GM23338 (cell line): ENCODE measurements around the gene PPM1H. TPM values are rescaled to one million over a fixed set of nuclear protein-coding genes. Genes with fewer than 3 reads are reported as not detected.

Source experiments
- ATAC-seq: fragments of 200-7000 bp; cut with Tn5 transposase; 3 replicates; pipeline ENCODE4 v1.9.1; 2020
- DNase-seq: peaks from one replicate; pipeline ENCODE4 v3.0.0-alpha.2; 2015; ENCODE audit warnings: low spot score
- H2AFZ ChIP-seq: fragments of 200-600 bp; sonication (generic); 2 replicates; pipeline ENCODE4 v1.8.0; 2016; ENCODE audit warnings: antibody characterized with exemption, mild to moderate bottlenecking, moderate library complexity
- H3F3A ChIP-seq: fragments of 200-600 bp; sonication (generic); replicated peaks from 2 replicates; pipeline ENCODE4 v1.8.0; 2017; ENCODE audit warnings: antibody characterized with exemption, mixed run types, low read depth
- H3K27ac ChIP-seq: fragments of 200-600 bp; sonication (generic); 2 replicates; pipeline ENCODE4 v1.6.1; 2016; ENCODE audit warnings: low read depth
- H3K27me3 ChIP-seq: fragments of 200-600 bp; sonication (generic); 2 replicates; pipeline ENCODE4 v1.8.0; 2016; ENCODE audit warnings: mild to moderate bottlenecking, mixed run types, moderate library complexity; ENCODE audit not compliant: insufficient read depth
- H3K36me3 ChIP-seq: fragments of 200-600 bp; sonication (generic); 2 replicates; pipeline ENCODE4 v1.8.0; 2016; ENCODE audit warnings: mild to moderate bottlenecking; ENCODE audit not compliant: insufficient read depth
- H3K4me1 ChIP-seq: fragments of 200-600 bp; sonication (generic); 2 replicates; pipeline ENCODE4 v1.8.0; 2016; ENCODE audit warnings: mild to moderate bottlenecking, moderate library complexity; ENCODE audit not compliant: insufficient read depth
- H3K4me2 ChIP-seq: fragments of 200-600 bp; sonication (generic); 2 replicates; pipeline ENCODE4 v1.7.1; 2017; ENCODE audit warnings: mixed run types
- H3K4me3 ChIP-seq: fragments of 200-600 bp; sonication (generic); 2 replicates; pipeline ENCODE4 v1.6.1; 2016; ENCODE audit warnings: mixed run types
- H3K79me2 ChIP-seq: fragments of 200-600 bp; sonication (generic); replicated peaks from 2 replicates; pipeline ENCODE4 v1.8.0; 2017; ENCODE audit warnings: mild to moderate bottlenecking; ENCODE audit not compliant: insufficient read depth
- H3K9me2 ChIP-seq: fragments of 200-600 bp; sonication (generic); 2 replicates; pipeline ENCODE4 v1.8.0; 2017; ENCODE audit not compliant: insufficient read depth
- H4K20me1 ChIP-seq: fragments of 200-600 bp; sonication (generic); replicated peaks from 2 replicates; pipeline ENCODE4 v1.8.0; 2017; ENCODE audit warnings: mild to moderate bottlenecking; ENCODE audit not compliant: insufficient read depth
- H3K27ac Mint-ChIP-seq: 2 replicates; pipeline ENCODE4 v1.8.0; 2020; ENCODE audit warnings: inconsistent platforms, mild to moderate bottlenecking, moderate library complexity, mixed read lengths
- H3K27me3 Mint-ChIP-seq: 3 replicates; pipeline ENCODE4 v1.8.0; 2022; ENCODE audit warnings: low read depth, mild to moderate bottlenecking, moderate library complexity, mixed read lengths, inconsistent platforms; ENCODE audit not compliant: insufficient read depth, poor library complexity
- H3K36me3 Mint-ChIP-seq: 3 replicates; pipeline ENCODE4 v1.8.0; 2021; ENCODE audit warnings: low read depth, mild to moderate bottlenecking, inconsistent platforms, moderate library complexity, mixed read lengths
- H3K4me1 Mint-ChIP-seq: 3 replicates; pipeline ENCODE4 v1.8.0; 2020; ENCODE audit warnings: mild to moderate bottlenecking, inconsistent platforms, mixed read lengths
- H3K4me3 Mint-ChIP-seq: 3 replicates; pipeline ENCODE4 v1.8.0; 2021; ENCODE audit warnings: moderate library complexity, mild to moderate bottlenecking, inconsistent platforms, mixed read lengths
- H3K9me3 Mint-ChIP-seq: 3 replicates; pipeline ENCODE4 v1.8.0; 2020; ENCODE audit warnings: moderate library complexity, mild to moderate bottlenecking, inconsistent platforms, mixed read lengths
- CREB1 ChIP-seq: fragments of 250-450 bp; sonication (Bioruptor Pico); IDR thresholded peaks from 2 replicates; pipeline ENCODE4 v1.5.0; 2020; ENCODE audit warnings: low read depth, mild to moderate bottlenecking, moderate library complexity
- ETS1 ChIP-seq: IDR thresholded peaks from 2 replicates; pipeline ENCODE4 v1.6.1; 2016; ENCODE audit warnings: antibody characterized with exemption
- EZH2 ChIP-seq: fragments of 200-600 bp; sonication (generic); IDR thresholded peaks from one replicate; pipeline ENCODE4 v1.8.0; 2017; ENCODE audit warnings: antibody characterized with exemption, mild to moderate bottlenecking, low read depth; ENCODE audit not compliant: unreplicated experiment
- EZH2phosphoT487 ChIP-seq: fragments of 200-600 bp; sonication (generic); IDR thresholded peaks from one replicate; pipeline ENCODE4 v1.8.1; 2018; ENCODE audit warnings: antibody characterized with exemption; ENCODE audit not compliant: unreplicated experiment
- JUNB ChIP-seq: IDR thresholded peaks from one replicate; pipeline ENCODE4 v1.6.1; 2016; ENCODE audit warnings: antibody characterized with exemption; ENCODE audit not compliant: unreplicated experiment
- NANOG ChIP-seq: IDR thresholded peaks from 2 replicates; pipeline ENCODE4 v1.6.1; 2016; ENCODE audit warnings: antibody characterized with exemption, borderline replicate concordance
- POLR2AphosphoS5 ChIP-seq: IDR thresholded peaks from 2 replicates; pipeline ENCODE4 v1.6.1; 2016; ENCODE audit warnings: antibody characterized with exemption, low read depth
- STAT1 ChIP-seq: IDR thresholded peaks from one replicate; pipeline ENCODE4 v1.6.1; 2016; ENCODE audit warnings: antibody characterized with exemption; ENCODE audit not compliant: unreplicated experiment
- ZNF114 ChIP-seq: fragments of 250-450 bp; sonication (Bioruptor Pico); IDR thresholded peaks from 2 replicates; pipeline ENCODE4 v1.5.0; 2020; ENCODE audit warnings: mild to moderate bottlenecking, moderate library complexity
- ZNF331 ChIP-seq: fragments of 250-450 bp; sonication (Bioruptor Pico); IDR thresholded peaks from 2 replicates; pipeline ENCODE4 v1.5.0; 2020; ENCODE audit warnings: low read depth, mild to moderate bottlenecking, moderate library complexity
- polyA plus RNA-seq: library from polyadenylated mRNA; unstranded; fragments of >200 nt; fragmentation: Nextera tagmentation; extraction: Ambion mirVana; gene quantifications from 2 replicates; pipeline ENCODE4 v1.2.1, GENCODE V29; 2016
- total RNA-seq: library from RNA; depleted of rRNA; stranded (reverse); fragments of >200 nt; shearing (Covaris generic); gene quantifications from 2 replicates; pipeline ENCODE4 v1.2.3, GENCODE V29; 2014
- TF ChIP-seq, protein P1 (sequence below), 2 experiments: fragments of 200-600 bp in 1 of 2; sonication (generic) in 1 of 2; conservative IDR thresholded peaks; 2 replicates each; pipeline versions ENCODE4 v1.5.1 to v1.6.1; 2016 to 2017; ENCODE audit warnings: antibody characterized with exemption in 2 of 2, low read depth in 2 of 2, mild to moderate bottlenecking in 2 of 2, moderate library complexity in 1 of 2
- TF ChIP-seq, protein P2 (sequence below): fragments of 250-450 bp; sonication (Bioruptor Pico); IDR thresholded peaks from 2 replicates; pipeline ENCODE4 v1.5.0; 2020; ENCODE audit warnings: mild to moderate bottlenecking, moderate library complexity
- TF ChIP-seq, protein P3 (sequence below): IDR thresholded peaks from one replicate; pipeline ENCODE4 v1.6.1; 2018; ENCODE audit warnings: antibody characterized with exemption; ENCODE audit not compliant: unreplicated experiment

PPM1H gene
- total and polyA plus RNA-seq, 2 experiments from 2014 or later = 11.4 to 41.2 TPM

DNA sequence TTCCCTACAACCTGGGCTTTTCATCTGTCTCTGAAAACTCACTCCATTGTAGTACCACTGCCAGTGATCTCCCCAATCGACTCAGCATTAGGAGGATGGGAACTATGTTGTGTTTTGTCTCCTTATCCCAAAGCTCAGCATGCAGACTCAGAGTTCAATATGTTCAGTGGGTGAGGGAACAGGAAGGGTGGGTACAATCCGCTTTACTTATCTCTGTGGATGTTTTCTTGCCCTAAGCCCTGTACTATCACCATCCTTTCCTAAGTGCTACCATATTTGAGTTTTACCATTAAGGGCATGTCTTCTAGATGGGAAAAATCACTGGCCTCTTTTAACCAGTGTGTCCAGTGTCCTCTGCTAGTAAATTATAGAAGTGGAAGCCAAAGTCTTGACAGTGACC, 107.1 kb downstream of the PPM1H start:
- Histone ChIP-seq H3F3A (no peaks in the 10 kb centered on the region), H3K4me1 (no peaks in the 10 kb centered on the region), H3K79me2 (peaks cover 9% of the 10 kb centered on the region), H3K27ac (no peak overlapping the region), H3K27me3 (no peaks in the 10 kb centered on the region), H3K4me3 (no peak overlapping the region), H3K4me2 (no peak overlapping the region), H3K9me2 (0 out of 2 replicates have a peak, but pooled peaks cover 6% of the 10 kb centered on the region), H3K36me3 (peaks cover 11% of the 10 kb centered on the region), H4K20me1 (no peaks in the 10 kb centered on the region), H2AFZ (no peak overlapping the region)
- peaks cover 18% of the 10 kb centered on the region for H3K36me3 Mint-ChIP-seq
- no peaks in the 10 kb centered on the region for H3K27me3 Mint-ChIP-seq
- DNase-seq (no peak), ATAC-seq (no peak)
- H3K4me1 Mint-ChIP-seq = no peaks in the 10 kb centered on the region
- H3K9me3 Mint-ChIP-seq = peaks cover 3% of the 10 kb centered on the region; the same call in 1 of the 3 replicates
- H3K27ac Mint-ChIP-seq = no peak overlapping the region
- TF ChIP-seq POLR2AphosphoS5 = no peak
- TF ChIP-seq NANOG = no peak
- no peak for TF ChIP-seq ETS1
- no peak for TF ChIP-seq CREB1 (CRISPR knock-in tag)
- no peak for TF ChIP-seq JUNB
- TF ChIP-seq, protein P1, sequence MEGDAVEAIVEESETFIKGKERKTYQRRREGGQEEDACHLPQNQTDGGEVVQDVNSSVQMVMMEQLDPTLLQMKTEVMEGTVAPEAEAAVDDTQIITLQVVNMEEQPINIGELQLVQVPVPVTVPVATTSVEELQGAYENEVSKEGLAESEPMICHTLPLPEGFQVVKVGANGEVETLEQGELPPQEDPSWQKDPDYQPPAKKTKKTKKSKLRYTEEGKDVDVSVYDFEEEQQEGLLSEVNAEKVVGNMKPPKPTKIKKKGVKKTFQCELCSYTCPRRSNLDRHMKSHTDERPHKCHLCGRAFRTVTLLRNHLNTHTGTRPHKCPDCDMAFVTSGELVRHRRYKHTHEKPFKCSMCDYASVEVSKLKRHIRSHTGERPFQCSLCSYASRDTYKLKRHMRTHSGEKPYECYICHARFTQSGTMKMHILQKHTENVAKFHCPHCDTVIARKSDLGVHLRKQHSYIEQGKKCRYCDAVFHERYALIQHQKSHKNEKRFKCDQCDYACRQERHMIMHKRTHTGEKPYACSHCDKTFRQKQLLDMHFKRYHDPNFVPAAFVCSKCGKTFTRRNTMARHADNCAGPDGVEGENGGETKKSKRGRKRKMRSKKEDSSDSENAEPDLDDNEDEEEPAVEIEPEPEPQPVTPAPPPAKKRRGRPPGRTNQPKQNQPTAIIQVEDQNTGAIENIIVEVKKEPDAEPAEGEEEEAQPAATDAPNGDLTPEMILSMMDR (conservative IDR thresholded peaks at IDR 0.05; ENCODE audit: low read depth in 2 of 2) = no peak
- no peak for TF ChIP-seq ZNF331 (CRISPR knock-in tag)
- no peak for TF ChIP-seq EZH2
- TF ChIP-seq ZNF114 = no peak
- TF ChIP-seq EZH2phosphoT487 = no peak
- no peak for TF ChIP-seq STAT1
- TF ChIP-seq, protein P2, sequence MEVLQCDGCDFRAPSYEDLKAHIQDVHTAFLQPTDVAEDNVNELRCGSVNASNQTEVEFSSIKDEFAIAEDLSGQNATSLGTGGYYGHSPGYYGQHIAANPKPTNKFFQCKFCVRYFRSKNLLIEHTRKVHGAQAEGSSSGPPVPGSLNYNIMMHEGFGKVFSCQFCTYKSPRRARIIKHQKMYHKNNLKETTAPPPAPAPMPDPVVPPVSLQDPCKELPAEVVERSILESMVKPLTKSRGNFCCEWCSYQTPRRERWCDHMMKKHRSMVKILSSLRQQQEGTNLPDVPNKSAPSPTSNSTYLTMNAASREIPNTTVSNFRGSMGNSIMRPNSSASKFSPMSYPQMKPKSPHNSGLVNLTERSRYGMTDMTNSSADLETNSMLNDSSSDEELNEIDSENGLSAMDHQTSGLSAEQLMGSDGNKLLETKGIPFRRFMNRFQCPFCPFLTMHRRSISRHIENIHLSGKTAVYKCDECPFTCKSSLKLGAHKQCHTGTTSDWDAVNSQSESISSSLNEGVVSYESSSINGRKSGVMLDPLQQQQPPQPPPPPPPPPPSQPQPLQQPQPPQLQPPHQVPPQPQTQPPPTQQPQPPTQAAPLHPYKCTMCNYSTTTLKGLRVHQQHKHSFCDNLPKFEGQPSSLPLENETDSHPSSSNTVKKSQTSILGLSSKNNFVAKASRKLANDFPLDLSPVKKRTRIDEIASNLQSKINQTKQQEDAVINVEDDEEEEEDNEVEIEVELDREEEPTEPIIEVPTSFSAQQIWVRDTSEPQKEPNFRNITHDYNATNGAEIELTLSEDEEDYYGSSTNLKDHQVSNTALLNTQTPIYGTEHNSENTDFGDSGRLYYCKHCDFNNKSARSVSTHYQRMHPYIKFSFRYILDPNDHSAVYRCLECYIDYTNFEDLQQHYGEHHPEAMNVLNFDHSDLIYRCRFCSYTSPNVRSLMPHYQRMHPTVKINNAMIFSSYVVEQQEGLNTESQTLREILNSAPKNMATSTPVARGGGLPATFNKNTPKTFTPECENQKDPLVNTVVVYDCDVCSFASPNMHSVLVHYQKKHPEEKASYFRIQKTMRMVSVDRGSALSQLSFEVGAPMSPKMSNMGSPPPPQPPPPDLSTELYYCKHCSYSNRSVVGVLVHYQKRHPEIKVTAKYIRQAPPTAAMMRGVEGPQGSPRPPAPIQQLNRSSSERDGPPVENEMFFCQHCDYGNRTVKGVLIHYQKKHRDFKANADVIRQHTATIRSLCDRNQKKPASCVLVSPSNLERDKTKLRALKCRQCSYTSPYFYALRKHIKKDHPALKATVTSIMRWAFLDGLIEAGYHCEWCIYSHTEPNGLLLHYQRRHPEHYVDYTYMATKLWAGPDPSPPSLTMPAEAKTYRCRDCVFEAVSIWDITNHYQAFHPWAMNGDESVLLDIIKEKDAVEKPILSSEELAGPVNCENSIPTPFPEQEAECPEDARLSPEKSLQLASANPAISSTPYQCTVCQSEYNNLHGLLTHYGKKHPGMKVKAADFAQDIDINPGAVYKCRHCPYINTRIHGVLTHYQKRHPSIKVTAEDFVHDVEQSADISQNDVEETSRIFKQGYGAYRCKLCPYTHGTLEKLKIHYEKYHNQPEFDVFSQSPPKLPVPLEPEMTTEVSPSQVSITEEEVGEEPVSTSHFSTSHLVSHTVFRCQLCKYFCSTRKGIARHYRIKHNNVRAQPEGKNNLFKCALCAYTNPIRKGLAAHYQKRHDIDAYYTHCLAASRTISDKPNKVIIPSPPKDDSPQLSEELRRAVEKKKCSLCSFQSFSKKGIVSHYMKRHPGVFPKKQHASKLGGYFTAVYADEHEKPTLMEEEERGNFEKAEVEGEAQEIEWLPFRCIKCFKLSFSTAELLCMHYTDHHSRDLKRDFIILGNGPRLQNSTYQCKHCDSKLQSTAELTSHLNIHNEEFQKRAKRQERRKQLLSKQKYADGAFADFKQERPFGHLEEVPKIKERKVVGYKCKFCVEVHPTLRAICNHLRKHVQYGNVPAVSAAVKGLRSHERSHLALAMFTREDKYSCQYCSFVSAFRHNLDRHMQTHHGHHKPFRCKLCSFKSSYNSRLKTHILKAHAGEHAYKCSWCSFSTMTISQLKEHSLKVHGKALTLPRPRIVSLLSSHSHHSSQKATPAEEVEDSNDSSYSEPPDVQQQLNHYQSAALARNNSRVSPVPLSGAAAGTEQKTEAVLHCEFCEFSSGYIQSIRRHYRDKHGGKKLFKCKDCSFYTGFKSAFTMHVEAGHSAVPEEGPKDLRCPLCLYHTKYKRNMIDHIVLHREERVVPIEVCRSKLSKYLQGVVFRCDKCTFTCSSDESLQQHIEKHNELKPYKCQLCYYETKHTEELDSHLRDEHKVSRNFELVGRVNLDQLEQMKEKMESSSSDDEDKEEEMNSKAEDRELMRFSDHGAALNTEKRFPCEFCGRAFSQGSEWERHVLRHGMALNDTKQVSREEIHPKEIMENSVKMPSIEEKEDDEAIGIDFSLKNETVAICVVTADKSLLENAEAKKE (CRISPR knock-in tag) = no peak
- TF ChIP-seq, protein P3, sequence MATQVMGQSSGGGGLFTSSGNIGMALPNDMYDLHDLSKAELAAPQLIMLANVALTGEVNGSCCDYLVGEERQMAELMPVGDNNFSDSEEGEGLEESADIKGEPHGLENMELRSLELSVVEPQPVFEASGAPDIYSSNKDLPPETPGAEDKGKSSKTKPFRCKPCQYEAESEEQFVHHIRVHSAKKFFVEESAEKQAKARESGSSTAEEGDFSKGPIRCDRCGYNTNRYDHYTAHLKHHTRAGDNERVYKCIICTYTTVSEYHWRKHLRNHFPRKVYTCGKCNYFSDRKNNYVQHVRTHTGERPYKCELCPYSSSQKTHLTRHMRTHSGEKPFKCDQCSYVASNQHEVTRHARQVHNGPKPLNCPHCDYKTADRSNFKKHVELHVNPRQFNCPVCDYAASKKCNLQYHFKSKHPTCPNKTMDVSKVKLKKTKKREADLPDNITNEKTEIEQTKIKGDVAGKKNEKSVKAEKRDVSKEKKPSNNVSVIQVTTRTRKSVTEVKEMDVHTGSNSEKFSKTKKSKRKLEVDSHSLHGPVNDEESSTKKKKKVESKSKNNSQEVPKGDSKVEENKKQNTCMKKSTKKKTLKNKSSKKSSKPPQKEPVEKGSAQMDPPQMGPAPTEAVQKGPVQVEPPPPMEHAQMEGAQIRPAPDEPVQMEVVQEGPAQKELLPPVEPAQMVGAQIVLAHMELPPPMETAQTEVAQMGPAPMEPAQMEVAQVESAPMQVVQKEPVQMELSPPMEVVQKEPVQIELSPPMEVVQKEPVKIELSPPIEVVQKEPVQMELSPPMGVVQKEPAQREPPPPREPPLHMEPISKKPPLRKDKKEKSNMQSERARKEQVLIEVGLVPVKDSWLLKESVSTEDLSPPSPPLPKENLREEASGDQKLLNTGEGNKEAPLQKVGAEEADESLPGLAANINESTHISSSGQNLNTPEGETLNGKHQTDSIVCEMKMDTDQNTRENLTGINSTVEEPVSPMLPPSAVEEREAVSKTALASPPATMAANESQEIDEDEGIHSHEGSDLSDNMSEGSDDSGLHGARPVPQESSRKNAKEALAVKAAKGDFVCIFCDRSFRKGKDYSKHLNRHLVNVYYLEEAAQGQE = no peak
- H3K4me3 Mint-ChIP-seq = no peak overlapping the region
